Daoy (cell line): ENCODE measurements around the gene ADAM20. TPM values are rescaled to one million over a fixed set of nuclear protein-coding genes. Genes with fewer than 3 reads are reported as not detected.

ENCODE experiments used
- total RNA-seq: library from RNA; depleted of rRNA; stranded (reverse); fragments of >200 nt; shearing (Covaris generic); gene quantifications from 2 replicates; pipeline ENCODE4 v1.2.3, GENCODE V29; 2014; rRNA removed

Gene ADAM20
- total RNA-seq, 1 experiment from 2014 or later, result 0.34 TPM

Other genes with a start within 250 kb of the ADAM20 start
- gene COX16, start 175.3 kb downstream of the ADAM20 start, total RNA-seq, result 107 and 134 TPM in 2 replicates
- gene SYNJ2BP, start 117.9 kb downstream of the ADAM20 start, total RNA-seq, result 27.2 and 36.0 TPM in 2 replicates
- 0.12 and 0.40 TPM in 2 replicates for gene ADAM21, start 82.8 kb downstream of the ADAM20 start, total RNA-seq
- 44.6 and 60.6 TPM in 2 replicates for gene MED6, start 65.7 kb upstream of the ADAM20 start, total RNA-seq
- gene TTC9, start 106.9 kb upstream of the ADAM20 start, total RNA-seq, result 2.6 and 3.1 TPM in 2 replicates